Neural cell (in vitro differentiated cells): ENCODE data around the gene AMN1. TPM values are rescaled to one million over a fixed set of nuclear protein-coding genes. Genes with fewer than 3 reads are reported as not detected.
"Not testable (repeated sequence)": the region's sequence is repeated elsewhere in the genome, so short reads cannot be mapped to it uniquely, and the experiment has no call there.

Source experiments
- H2AFZ ChIP-seq: fragments of 200-600, 300-800 bp; sonication (generic), shearing (Covaris generic); 2 replicates; pipeline ENCODE4 v1.6.0; 2014; ENCODE audit warnings: low read depth, mild to moderate bottlenecking, antibody characterized with exemption, low read length, moderate library complexity
- H3F3A ChIP-seq: fragments of 200-600 bp; shearing (Covaris generic); 2 replicates; pipeline ENCODE4 v1.6.1; 2016; ENCODE audit warnings: mild to moderate bottlenecking, moderate library complexity, mixed read lengths, antibody characterized with exemption, low read length; ENCODE audit not compliant: insufficient read depth, poor library complexity, severe bottlenecking
- H3K27ac ChIP-seq: fragments of 200-600, 300-800 bp; sonication (generic), shearing (Covaris generic); 2 replicates; pipeline ENCODE4 v1.5.1; 2014; ENCODE audit warnings: mild to moderate bottlenecking, low read length, moderate library complexity
- H3K27me3 ChIP-seq: fragments of 300-800, 200-600 bp; sonication (generic), shearing (Covaris generic); 2 replicates; pipeline ENCODE4 v1.6.0; 2014; ENCODE audit warnings: mild to moderate bottlenecking, low read depth, low read length, moderate library complexity; ENCODE audit not compliant: insufficient read depth
- H3K36me3 ChIP-seq: fragments of 300-800, 200-600 bp; sonication (generic), shearing (Covaris generic); 2 replicates; pipeline ENCODE4 v1.5.1; 2014; ENCODE audit warnings: mild to moderate bottlenecking, antibody characterized with exemption, low read length, moderate library complexity; ENCODE audit not compliant: insufficient read depth
- H3K4me2 ChIP-seq: fragments of 300-800, 200-600 bp; sonication (generic), shearing (Covaris generic); 2 replicates; pipeline ENCODE4 v1.6.0; 2014; ENCODE audit warnings: mild to moderate bottlenecking, low read length
- H3K4me3 ChIP-seq: fragments of 300-800, 200-600 bp; sonication (generic), shearing (Covaris generic); 2 replicates; pipeline ENCODE4 v1.5.1; 2014; ENCODE audit warnings: mild to moderate bottlenecking, low read length, moderate library complexity
- H3K79me2 ChIP-seq: fragments of 200-600 bp; shearing (Covaris generic); replicated peaks from 2 replicates; pipeline ENCODE4 v1.6.0; 2014; ENCODE audit warnings: mild to moderate bottlenecking, low read length, moderate library complexity; ENCODE audit not compliant: insufficient read depth
- H3K9ac ChIP-seq: fragments of 300-800, 200-600 bp; sonication (generic), shearing (Covaris generic); 2 replicates; pipeline ENCODE4 v1.6.1; 2016; ENCODE audit warnings: mild to moderate bottlenecking, low read length, mixed read lengths
- H3K9me2 ChIP-seq: fragments of 200-600 bp; shearing (Covaris generic); 2 replicates; pipeline ENCODE4 v1.6.1; 2016; ENCODE audit warnings: mild to moderate bottlenecking, low read length, mixed read lengths; ENCODE audit not compliant: insufficient read depth
- H3K9me3 ChIP-seq: fragments of 200-600, 300-800 bp; sonication (generic), shearing (Covaris generic); 2 replicates; pipeline ENCODE4 v1.6.1; 2016; ENCODE audit warnings: mild to moderate bottlenecking, mixed run types, low read length, moderate library complexity, mixed read lengths
- H4K20me1 ChIP-seq: fragments of 200-600 bp; shearing (Covaris generic); 2 replicates; pipeline ENCODE4 v1.6.1; 2016; ENCODE audit warnings: mild to moderate bottlenecking, mixed run types; ENCODE audit not compliant: insufficient read depth
- CTCF ChIP-seq: fragments of 450-650 bp; IDR thresholded peaks from 2 replicates; pipeline ENCODE4 v1.5.1; 2014; ENCODE audit warnings: antibody characterized with exemption, mild to moderate bottlenecking, moderate library complexity; ENCODE audit not compliant: poor library complexity, severe bottlenecking
- EP300 ChIP-seq: fragments of 450-650 bp; conservative IDR thresholded peaks from 2 replicates; pipeline ENCODE4 v1.6.1; 2014; ENCODE audit warnings: antibody characterized with exemption, mild to moderate bottlenecking, moderate library complexity; ENCODE audit not compliant: poor library complexity, severe bottlenecking
- EZH2 ChIP-seq: fragments of 200-600, 300-800 bp; shearing (Covaris generic), sonication (generic); IDR thresholded peaks from 2 replicates; pipeline ENCODE4 v1.6.1; 2014; ENCODE audit warnings: antibody characterized with exemption, low read length, borderline replicate concordance, mild to moderate bottlenecking; ENCODE audit not compliant: insufficient read depth, poor library complexity, severe bottlenecking
- MXI1 ChIP-seq: fragments of 450-650 bp; conservative IDR thresholded peaks from 2 replicates; pipeline ENCODE4 v1.6.1; 2014; ENCODE audit warnings: antibody characterized with exemption, mild to moderate bottlenecking; ENCODE audit not compliant: poor library complexity, severe bottlenecking
- POLR2AphosphoS5 ChIP-seq: IDR thresholded peaks from 2 replicates; pipeline ENCODE4 v1.6.1; 2012
- RAD21 ChIP-seq: fragments of 450-650 bp; conservative IDR thresholded peaks from 2 replicates; pipeline ENCODE4 v1.6.1; 2014; ENCODE audit warnings: antibody characterized with exemption, mild to moderate bottlenecking, moderate library complexity
- REST ChIP-seq: IDR thresholded peaks from 2 replicates; pipeline ENCODE4 v1.6.1; 2012; ENCODE audit warnings: borderline replicate concordance
- SMC3 ChIP-seq: fragments of 450-650 bp; conservative IDR thresholded peaks from 2 replicates; pipeline ENCODE4 v1.6.1; 2014; ENCODE audit warnings: antibody characterized with exemption, mild to moderate bottlenecking, moderate library complexity; ENCODE audit not compliant: poor library complexity
- TAF1 ChIP-seq: IDR thresholded peaks from 2 replicates; pipeline ENCODE4 v1.6.1; 2012; ENCODE audit warnings: low read depth
- polyA plus RNA-seq: library from polyadenylated mRNA; depleted of rRNA; stranded (reverse); fragments of >200 nt; gene quantifications from 2 replicates; pipeline ENCODE4 v1.2.3, GENCODE V29; 2014

Gene AMN1
- polyA plus RNA-seq, 1 donor from 2014 or later = 125 TPM

- Histone ChIP-seq H3K9me2 (no peaks in the 10 kb centered on the region), H3K9ac (no peak overlapping the region), H3F3A (no peaks in the 10 kb centered on the region), H3K79me2 (no peaks in the 10 kb centered on the region), H3K27me3 (no peaks in the 10 kb centered on the region), H2AFZ (no peak overlapping the region), H4K20me1 (no peaks in the 10 kb centered on the region), H3K9me3 (no peaks in the 10 kb centered on the region), H3K4me3 (no peak overlapping the region), H3K4me2 (no peak overlapping the region), H3K27ac (no peak overlapping the region), H3K36me3 (no peaks in the 10 kb centered on the region)
- no peak for TF ChIP-seq MXI1
- no peak for TF ChIP-seq TAF1
- no peak for TF ChIP-seq EZH2
- no peak for TF ChIP-seq REST
- TF ChIP-seq POLR2AphosphoS5 = no peak
- TF ChIP-seq CTCF = peak; percentile 40
- TF ChIP-seq EP300 = no peak
- peak; percentile 42 for TF ChIP-seq SMC3
- peak; percentile 55 for TF ChIP-seq RAD21
Observed at GRCh38 chr12:31682136-31682962, 46.5 kb downstream of the AMN1 start.

GRCh38 chr12:31672521-31672920, 56.3 kb downstream of the AMN1 start:
- H3K79me2 ChIP-seq = no peaks in the 10 kb centered on the region
- H3K27me3 ChIP-seq = no peaks in the 10 kb centered on the region
- H3K27ac ChIP-seq = no peak overlapping the region
- no peak overlapping the region for H3K4me3 ChIP-seq
- no peaks in the 10 kb centered on the region for H3K36me3 ChIP-seq
- no peak for TF ChIP-seq REST
- TF ChIP-seq MXI1 = no peak
- TF ChIP-seq SMC3 = no peak
- no peak for TF ChIP-seq POLR2AphosphoS5
- no peak for TF ChIP-seq EP300
- TF ChIP-seq CTCF = no peak
- no peak for TF ChIP-seq RAD21
- TF ChIP-seq EZH2 = no peak
- TF ChIP-seq TAF1 = no peak
- H3K9me3 ChIP-seq = no peaks in the 10 kb centered on the region
- H3K9me2 ChIP-seq = no peaks in the 10 kb centered on the region
- no peaks in the 10 kb centered on the region for H3F3A ChIP-seq
- no peak overlapping the region for H2AFZ ChIP-seq
- H3K4me2 ChIP-seq = no peak overlapping the region
- no peak overlapping the region for H3K9ac ChIP-seq
- no peaks in the 10 kb centered on the region for H4K20me1 ChIP-seq

- not testable (repeated sequence) for H3K4me2 ChIP-seq, H3K27ac ChIP-seq, H3K79me2 ChIP-seq, H3K9me2 ChIP-seq, H3K27me3 ChIP-seq, H3K9me3 ChIP-seq, H2AFZ ChIP-seq, H3F3A ChIP-seq, H3K4me3 ChIP-seq, H3K36me3 ChIP-seq, H3K9ac ChIP-seq, H4K20me1 ChIP-seq
Observed at GRCh38 chr12:31669582-31669981, 59.2 kb downstream of the AMN1 start.
